H9 (cell line): ENCODE results near the gene PIANP. TPM values are rescaled to one million over a fixed set of nuclear protein-coding genes. Genes with fewer than 3 reads are reported as not detected.

Experiments used
- DNase-seq: peaks from one replicate; pipeline ENCODE4 v3.0.0-alpha.2; 2017
- H2AFZ ChIP-seq: one replicate; pipeline ENCODE4 v1.6.1; 2013; ENCODE audit warnings: mild to moderate bottlenecking, low read length, control low read depth, moderate library complexity
- H2AK5ac ChIP-seq: 2 replicates; pipeline ENCODE4 v1.6.1; 2013; ENCODE audit warnings: low read length, control low read depth, mixed read lengths; ENCODE audit not compliant: insufficient read length
- H2BK120ac ChIP-seq: one replicate; pipeline ENCODE4 v1.6.1; 2013; ENCODE audit warnings: low read depth, mild to moderate bottlenecking, low read length, control low read depth, inconsistent platforms; ENCODE audit not compliant: poor library complexity, severe bottlenecking
- H2BK12ac ChIP-seq: 2 replicates; pipeline ENCODE4 v1.6.1; 2013; ENCODE audit warnings: low read length, control low read depth, mixed read lengths, low read depth; ENCODE audit not compliant: insufficient read length
- H2BK15ac ChIP-seq: 2 replicates; pipeline ENCODE4 v1.6.1; 2013; ENCODE audit warnings: low read depth, low read length, control low read depth
- H2BK20ac ChIP-seq: one replicate; pipeline ENCODE4 v1.6.1; 2013; ENCODE audit warnings: low read depth, mild to moderate bottlenecking, low read length, control low read depth, inconsistent platforms; ENCODE audit not compliant: poor library complexity, severe bottlenecking
- H2BK5ac ChIP-seq: 2 replicates; pipeline ENCODE4 v1.6.1; 2013; ENCODE audit warnings: low read length, control low read depth, mixed read lengths; ENCODE audit not compliant: insufficient read length
- H3K14ac ChIP-seq: 2 replicates; pipeline ENCODE4 v1.6.1; 2013; ENCODE audit warnings: low read length, control low read depth; ENCODE audit not compliant: insufficient read depth
- H3K18ac ChIP-seq: 2 replicates; pipeline ENCODE4 v1.6.1; 2013; ENCODE audit warnings: low read depth, mild to moderate bottlenecking, mixed read lengths, low read length, control low read depth; ENCODE audit not compliant: insufficient read length
- H3K23ac ChIP-seq: 2 replicates; pipeline ENCODE4 v1.6.1; 2013; ENCODE audit warnings: low read length, control low read depth, mixed read lengths, low read depth; ENCODE audit not compliant: insufficient read length
- H3K23me2 ChIP-seq: 2 replicates; pipeline ENCODE4 v1.6.1; 2013; ENCODE audit warnings: low read depth, mild to moderate bottlenecking, mixed read lengths, low read length, control low read depth; ENCODE audit not compliant: insufficient read length, poor library complexity, severe bottlenecking
- H3K27ac ChIP-seq: 2 replicates; pipeline ENCODE4 v1.5.1; 2013; ENCODE audit warnings: low read length, control low read depth, mixed read lengths, low read depth; ENCODE audit not compliant: insufficient read length
- H3K27me3 ChIP-seq: 2 replicates; pipeline ENCODE4 v1.6.1; 2013; ENCODE audit warnings: low read length, control low read depth, inconsistent platforms; ENCODE audit not compliant: insufficient read depth
- H3K4ac ChIP-seq: 2 replicates; pipeline ENCODE4 v1.6.1; 2013; ENCODE audit warnings: low read depth, mild to moderate bottlenecking, control low read depth, inconsistent platforms, low read length, moderate library complexity
- H3K4me1 ChIP-seq: 2 replicates; pipeline ENCODE4 v1.6.1; 2013; ENCODE audit warnings: low read length, control low read depth, inconsistent platforms; ENCODE audit not compliant: insufficient read depth
- H3K4me2 ChIP-seq: 2 replicates; pipeline ENCODE4 v1.6.1; 2013; ENCODE audit warnings: low read length, control low read depth, mixed read lengths; ENCODE audit not compliant: insufficient read length, insufficient read depth
- H3K56ac ChIP-seq: 2 replicates; pipeline ENCODE4 v1.6.1; 2013; ENCODE audit warnings: low read depth, mild to moderate bottlenecking, mixed read lengths, low read length, control low read depth; ENCODE audit not compliant: insufficient read length
- H3K79me1 ChIP-seq: 2 replicates; pipeline ENCODE4 v1.6.1; 2013; ENCODE audit warnings: low read depth, mild to moderate bottlenecking, moderate library complexity, low read length, control low read depth, inconsistent platforms; ENCODE audit not compliant: insufficient read depth, poor library complexity, severe bottlenecking
- H3K79me2 ChIP-seq: 2 replicates; pipeline ENCODE4 v1.6.1; 2013; ENCODE audit warnings: low read length, control low read depth, inconsistent platforms; ENCODE audit not compliant: insufficient read depth
- H3K9ac ChIP-seq: 2 replicates; pipeline ENCODE4 v1.6.1; 2013; ENCODE audit warnings: low read length, control low read depth, mixed read lengths; ENCODE audit not compliant: insufficient read length; ENCODE audit errors: extremely low read depth
- H3K9me3 ChIP-seq: one replicate; pipeline ENCODE4 v1.6.1; 2013; ENCODE audit warnings: low read depth, low read length, inconsistent platforms; ENCODE audit not compliant: control insufficient read depth
- H3T11ph ChIP-seq: one replicate; pipeline ENCODE4 v1.6.1; 2013; ENCODE audit warnings: mild to moderate bottlenecking, low read length, control low read depth, inconsistent platforms
- H4K20me1 ChIP-seq: one replicate; pipeline ENCODE4 v1.6.1; 2013; ENCODE audit not compliant: control insufficient read depth, insufficient read length, insufficient read depth
- H4K5ac ChIP-seq: 2 replicates; pipeline ENCODE4 v1.6.1; 2013; ENCODE audit warnings: low read depth, mild to moderate bottlenecking, mixed read lengths, low read length, control low read depth; ENCODE audit not compliant: insufficient read length
- H4K8ac ChIP-seq: replicated peaks from 2 replicates; pipeline ENCODE4 v1.6.1; 2013; ENCODE audit warnings: low read length, control low read depth, mixed read lengths, low read depth; ENCODE audit not compliant: insufficient read length
- H4K91ac ChIP-seq: 2 replicates; pipeline ENCODE4 v1.6.1; 2013; ENCODE audit warnings: low read depth, mild to moderate bottlenecking, moderate library complexity, mixed read lengths, low read length, control low read depth; ENCODE audit not compliant: insufficient read length
- H3K27ac Mint-ChIP-seq, 3 experiments: 2 replicates in 2 of 3; 3 replicates in 1 of 3; pipeline ENCODE4 v1.8.0; 2020 to 2021; ENCODE audit warnings: mixed read lengths in 3 of 3, mild to moderate bottlenecking in 1 of 3, moderate library complexity in 1 of 3
- H3K27me3 Mint-ChIP-seq: 2 replicates; pipeline ENCODE4 v1.8.0; 2021; ENCODE audit warnings: low read depth, mild to moderate bottlenecking, moderate library complexity, mixed read lengths
- H3K36me3 Mint-ChIP-seq, 3 experiments: 2 replicates in 2 of 3; 3 replicates in 1 of 3; pipeline ENCODE4 v1.8.0; 2020 to 2021; ENCODE audit warnings: low read depth in 3 of 3, mixed read lengths in 3 of 3; ENCODE audit not compliant: insufficient read depth in 1 of 3
- H3K4me1 Mint-ChIP-seq, 2 experiments: 2 replicates each; pipeline ENCODE4 v1.8.0; 2020; ENCODE audit warnings: mixed read lengths in 2 of 2
- H3K4me3 Mint-ChIP-seq, 2 experiments: 2 replicates in 1 of 2; 3 replicates in 1 of 2; pipeline ENCODE4 v1.8.0; 2020 to 2021; ENCODE audit warnings: mild to moderate bottlenecking in 2 of 2, mixed read lengths in 2 of 2, moderate library complexity in 1 of 2
- H3K9me3 Mint-ChIP-seq, 2 experiments: 2 replicates in 1 of 2; 3 replicates in 1 of 2; pipeline ENCODE4 v1.8.0; 2020; ENCODE audit warnings: mild to moderate bottlenecking in 2 of 2, mixed read lengths in 2 of 2, moderate library complexity in 1 of 2
- CTCF ChIP-seq: fragments of 200-600 bp; sonication (generic); conservative IDR thresholded peaks from 3 replicates; pipeline ENCODE4 v1.8.0; 2021; ENCODE audit warnings: antibody characterized with exemption, mild to moderate bottlenecking
- WGBS: extraction: QIAGEN DNeasy Blood & Tissue Kit; methylation state at CpG from one replicate; pipeline ENCODE4 v1.1.7; 2013; ENCODE audit warnings: missing lambda C conversion rate, low lambda C conversion rate, mixed read lengths; ENCODE audit not compliant: insufficient read length; ENCODE audit errors: extremely low coverage; 5-methylcytosine and 5-hydroxymethylcytosine counted together
- total RNA-seq: library from RNA; stranded (reverse); gene quantifications from 2 replicates; pipeline ENCODE4 v1.2.1, GENCODE V29; 2021

PIANP gene
- total RNA-seq, 1 experiment from 2014 or later: 6.6 TPM

GRCh38 chr12:6725350-6725749, 24.7 kb upstream of the PIANP start:
- Mint-ChIP-seq H3K27me3 (peaks cover 4% of the 10 kb centered on the region), H3K4me1 (peaks cover 8 to 19% of the 10 kb centered on the region in 2 experiments), H3K4me3 (peak overlapping the region; percentile 73 to 87; a peak in 4 of 5 replicates), H3K36me3 (peaks cover 9 to 39% (median 25%) of the 10 kb centered on the region in 3 experiments; a peak in 6 of 7 replicates), H3K9me3 (no peaks in the 10 kb centered on the region), H3K27ac (no peak overlapping the region; a peak in 1 of 7 replicates)
- Histone ChIP-seq H2BK20ac (no peak overlapping the region), H2AK5ac (no peak overlapping the region), H3K9me3 (no peaks in the 10 kb centered on the region), H3K14ac (no peak overlapping the region), H3K27me3 (no peaks in the 10 kb centered on the region), H2BK5ac (no peak overlapping the region), H3K4me1 (no peaks in the 10 kb centered on the region; the same call in 1 of the 2 replicates), H3K4ac (no peak overlapping the region), H3K23me2 (peaks cover 9% of the 10 kb centered on the region), H3K27ac (no peak overlapping the region), H2BK15ac (no peak overlapping the region), H3K79me2 (no peaks in the 10 kb centered on the region), H3K4me2 (no peak overlapping the region), H2AFZ (no peak overlapping the region), H3T11ph (no peak overlapping the region), H2BK120ac (no peak overlapping the region), H3K9ac (no peak overlapping the region), H4K20me1 (no peaks in the 10 kb centered on the region), H4K91ac (no peak overlapping the region), H3K18ac (no peak overlapping the region), H4K5ac (no peak overlapping the region), H3K56ac (no peak overlapping the region), H3K79me1 (no peaks in the 10 kb centered on the region), H3K23ac (no peak overlapping the region), H4K8ac (no peak overlapping the region), H2BK12ac (no peak overlapping the region)
- no peak for TF ChIP-seq CTCF
- DNase-seq: no peak
- WGBS: no CpG with 5 or more reads among the region's 7 CpGs
